ENCODE results near the gene MYO7B.

The MYO7B gene

GRCh38 chr2:127624320-127624755, 88.9 kb downstream of the MYO7B start:
- DNase-seq (ENCODE audit: extremely low spot score), result no peak
- ChIA-PET POLR2A (interaction anchor here (0.6 kb wide), 1 partner anchor 323 kb away, joined by 3 read pairs; no protein-coding TSS in a partner anchor), CTCF (interaction anchor here (3.1 kb wide), 1 partner anchor 33 kb away, joined by 9 read pairs; no protein-coding TSS in a partner anchor)
- TF ChIP-seq CTCF (IDR thresholded peaks at IDR 0.05; ENCODE audit: control extremely low read depth, extremely low read depth, low read depth, missing control alignments), result no peak

- no peak for DNase-seq (ENCODE audit: extremely low spot score)
- ChIA-PET CTCF (interaction anchor here (3.1 kb wide), 1 partner anchor 34 kb away, joined by 9 read pairs; no protein-coding TSS in a partner anchor), POLR2A (no interaction called here)
- TF ChIP-seq CTCF (IDR thresholded peaks at IDR 0.05; ENCODE audit: control extremely low read depth, extremely low read depth, low read depth, missing control alignments), result no peak
These were observed 89.5 kb downstream of the MYO7B start for GRCh38 chr2:127624756-127625571.

- ChIA-PET CTCF (interaction anchor here (3.1 kb wide), 1 partner anchor 34 kb away, joined by 9 read pairs; no protein-coding TSS in a partner anchor), POLR2A (no interaction called here)
- no peak for DNase-seq (ENCODE audit: extremely low spot score)
- TF ChIP-seq CTCF (IDR thresholded peaks at IDR 0.05; ENCODE audit: control extremely low read depth, extremely low read depth, low read depth, missing control alignments), result no peak
These were observed 90.1 kb downstream of the MYO7B start for GRCh38 chr2:127625572-127625951.

GRCh38 chr2:127626175-127626574, 90.7 kb downstream of the MYO7B start:
- ChIA-PET POLR2A (no interaction called here), CTCF (interaction anchor here (1.3 to 3.1 kb wide), 2 partner anchors 24 to 35 kb away, joined by 3 to 9 read pairs; no protein-coding TSS in a partner anchor)
- no peak for TF ChIP-seq CTCF (IDR thresholded peaks at IDR 0.05; ENCODE audit: control extremely low read depth, extremely low read depth, low read depth, missing control alignments)
- DNase-seq (ENCODE audit: extremely low spot score), result no peak

GRCh38 chr2:127626917-127627739, 91.6 kb downstream of the MYO7B start:
- no peak for DNase-seq (ENCODE audit: extremely low spot score)
- CTCF ChIA-PET, result interaction anchor here (1.2 to 3.1 kb wide), 4 partner anchors 10 to 36 kb away, joined by 3 to 9 read pairs (median 4); no protein-coding TSS in a partner anchor
- TF ChIP-seq CTCF (IDR thresholded peaks at IDR 0.05; ENCODE audit: control extremely low read depth, extremely low read depth, low read depth, missing control alignments), result no peak
- POLR2A ChIA-PET, result no interaction called here

All from GM10248 (cell line).